ENCODE measurements around the gene CAPN8. TPM values are rescaled to one million over a fixed set of nuclear protein-coding genes. Genes with fewer than 3 reads are reported as not detected.

Gene CAPN8
- total RNA-seq, 1 donor from 2014 or later, result not detected

DNA sequence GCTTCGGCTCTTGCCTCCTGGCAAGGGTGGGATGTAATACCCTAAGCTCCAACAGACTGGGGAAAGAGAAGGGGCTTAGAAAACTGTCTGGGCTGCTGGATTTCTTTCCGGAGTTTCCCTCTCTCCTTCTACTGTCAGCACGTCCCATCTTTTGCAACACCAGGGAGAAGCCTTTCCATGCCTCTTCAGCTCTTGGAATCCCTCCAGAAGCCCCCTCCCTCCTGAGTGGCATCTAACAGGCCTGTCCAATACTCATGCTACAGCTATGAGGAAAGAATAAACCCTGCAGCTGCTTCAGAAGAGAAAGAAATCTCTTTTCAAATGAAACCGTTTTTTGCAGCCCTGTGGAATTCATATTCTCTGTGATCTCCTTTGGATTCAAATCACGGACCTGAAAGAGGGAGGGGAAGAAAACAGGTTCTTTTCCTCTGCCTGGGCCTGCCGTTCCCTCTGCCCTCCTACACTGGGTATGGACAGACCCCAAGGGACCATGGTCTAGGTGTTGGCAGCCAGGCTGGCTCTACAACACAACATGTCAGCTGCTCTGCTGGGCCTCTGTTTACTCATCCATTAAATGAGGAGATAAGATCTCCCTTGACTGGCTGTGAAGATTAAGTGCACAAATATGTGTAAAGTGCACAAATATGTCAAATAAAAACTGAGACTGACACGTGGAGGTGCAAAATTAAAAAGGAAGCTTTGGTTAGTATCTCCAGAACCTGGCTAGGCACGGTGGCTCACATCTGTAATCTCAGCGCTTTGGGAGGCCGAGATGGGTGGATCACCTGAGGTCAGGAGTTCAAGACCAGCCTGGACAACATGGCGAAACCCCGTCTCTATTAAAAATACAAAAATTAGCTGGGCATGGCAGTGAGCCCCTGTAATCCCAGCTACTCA is 40.8 kb upstream of the CAPN8 start:
- FAIRE-seq, result no peak
- peak overlapping the region; percentile 77 for H3K9ac ChIP-seq (ENCODE audit: low read length)
- no peaks in the 10 kb centered on the region for H3K36me3 Mint-ChIP-seq (ENCODE audit: low read depth, unreplicated experiment)
- TF ChIP-seq EZH2 (IDR thresholded peaks at IDR 0.05; ENCODE audit: insufficient read depth, low read length), result no peak
- TF ChIP-seq, protein P1, sequence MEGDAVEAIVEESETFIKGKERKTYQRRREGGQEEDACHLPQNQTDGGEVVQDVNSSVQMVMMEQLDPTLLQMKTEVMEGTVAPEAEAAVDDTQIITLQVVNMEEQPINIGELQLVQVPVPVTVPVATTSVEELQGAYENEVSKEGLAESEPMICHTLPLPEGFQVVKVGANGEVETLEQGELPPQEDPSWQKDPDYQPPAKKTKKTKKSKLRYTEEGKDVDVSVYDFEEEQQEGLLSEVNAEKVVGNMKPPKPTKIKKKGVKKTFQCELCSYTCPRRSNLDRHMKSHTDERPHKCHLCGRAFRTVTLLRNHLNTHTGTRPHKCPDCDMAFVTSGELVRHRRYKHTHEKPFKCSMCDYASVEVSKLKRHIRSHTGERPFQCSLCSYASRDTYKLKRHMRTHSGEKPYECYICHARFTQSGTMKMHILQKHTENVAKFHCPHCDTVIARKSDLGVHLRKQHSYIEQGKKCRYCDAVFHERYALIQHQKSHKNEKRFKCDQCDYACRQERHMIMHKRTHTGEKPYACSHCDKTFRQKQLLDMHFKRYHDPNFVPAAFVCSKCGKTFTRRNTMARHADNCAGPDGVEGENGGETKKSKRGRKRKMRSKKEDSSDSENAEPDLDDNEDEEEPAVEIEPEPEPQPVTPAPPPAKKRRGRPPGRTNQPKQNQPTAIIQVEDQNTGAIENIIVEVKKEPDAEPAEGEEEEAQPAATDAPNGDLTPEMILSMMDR (IDR thresholded peaks at IDR 0.05; ENCODE audit: insufficient read depth, low read depth, low read length), result no peak
- no peaks in the 10 kb centered on the region for H3K27me3 Mint-ChIP-seq (ENCODE audit: low read depth, unreplicated experiment)
- peak overlapping the region; percentile 93 for H3K27ac Mint-ChIP-seq (ENCODE audit: unreplicated experiment)
- H3K4me1 Mint-ChIP-seq (ENCODE audit: low read depth, unreplicated experiment), result peaks cover 60% of the 10 kb centered on the region
- H3K27ac ChIP-seq (ENCODE audit: low read depth, low read length), result peak overlapping the region; percentile 96
- H3K9me3 Mint-ChIP-seq (ENCODE audit: unreplicated experiment), result no peaks in the 10 kb centered on the region
- no peaks in the 10 kb centered on the region for H3K27me3 ChIP-seq (ENCODE audit: insufficient read depth, low read length)
- H2AFZ ChIP-seq (ENCODE audit: low read depth, low read length), result no peak overlapping the region
- H3K4me1 ChIP-seq (ENCODE audit: insufficient read depth, low read length), result peaks cover 69% of the 10 kb centered on the region
- H4K20me1 ChIP-seq (ENCODE audit: insufficient read depth, low read length), result no peaks in the 10 kb centered on the region
- no peaks in the 10 kb centered on the region for H3K9me3 ChIP-seq (ENCODE audit: insufficient read depth, low read depth, low read length)
- H3K4me2 ChIP-seq (ENCODE audit: low read length), result peak overlapping the region; percentile 83
- DNase-seq (ENCODE audit: low read depth), result peak; percentile 84
- H3K4me3 Mint-ChIP-seq (ENCODE audit: unreplicated experiment), result peak overlapping the region; percentile 63
- no peaks in the 10 kb centered on the region for H3K36me3 ChIP-seq (ENCODE audit: insufficient read depth, low read length)
- H3K79me2 ChIP-seq (ENCODE audit: insufficient read depth, low read length), result peaks cover 15% of the 10 kb centered on the region
- H3K4me3 ChIP-seq (ENCODE audit: insufficient read depth, low read depth, low read length), result peak overlapping the region; percentile 36

DNA sequence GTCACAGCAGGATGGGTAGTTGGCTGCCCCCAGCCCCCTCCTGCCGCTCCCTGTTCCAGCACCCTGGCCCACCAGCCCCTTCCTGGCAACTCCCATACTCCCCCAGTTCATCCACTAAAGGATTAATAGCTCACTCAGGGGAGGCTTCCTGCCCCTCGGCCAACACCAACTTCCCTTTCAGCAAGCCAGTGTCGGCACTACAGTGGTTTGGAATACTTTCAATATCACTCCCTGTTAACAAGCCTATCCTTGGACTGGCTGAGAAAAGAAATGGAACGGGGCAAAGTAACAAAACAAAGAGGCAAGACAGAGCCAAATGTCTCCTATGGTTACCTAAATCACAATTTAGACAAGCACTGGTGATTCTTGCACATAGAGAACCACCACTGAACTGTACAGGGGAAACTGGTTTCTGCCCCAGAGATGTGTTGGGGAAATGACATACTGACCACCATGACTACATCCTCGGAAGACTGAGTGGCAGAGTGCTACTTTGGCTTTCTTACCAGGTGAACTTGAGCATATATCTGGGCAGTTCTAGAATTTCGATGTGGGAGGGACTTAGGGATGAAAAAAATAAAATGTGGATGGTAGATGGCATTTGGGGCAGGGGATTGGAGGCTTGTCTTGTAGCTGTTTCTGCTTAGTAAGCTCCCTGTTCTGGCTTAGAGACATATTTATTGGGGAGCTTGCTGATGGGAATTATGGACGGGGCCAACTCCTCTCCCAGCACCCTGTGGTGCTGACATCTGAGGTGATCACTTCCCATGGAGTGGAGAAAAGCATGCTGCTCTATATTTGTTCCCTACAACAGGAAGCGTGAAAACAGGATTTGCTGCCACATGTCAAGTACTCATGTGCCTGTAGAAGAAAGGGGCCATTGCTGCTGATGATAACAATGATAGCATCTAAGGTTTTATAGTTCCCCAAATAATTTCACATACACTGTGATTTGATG is 39.7 kb upstream of the CAPN8 start:
- Histone ChIP-seq H3K36me3 (ENCODE audit: insufficient read depth, low read length) (no peaks in the 10 kb centered on the region), H3K27ac (ENCODE audit: low read depth, low read length) (peak overlapping the region; percentile 96), H3K27me3 (ENCODE audit: insufficient read depth, low read length) (no peaks in the 10 kb centered on the region), H3K4me3 (ENCODE audit: insufficient read depth, low read depth, low read length) (no peak overlapping the region), H3K4me2 (ENCODE audit: low read length) (peak overlapping the region; percentile 83), H3K4me1 (ENCODE audit: insufficient read depth, low read length) (peaks cover 77% of the 10 kb centered on the region), H3K9me3 (ENCODE audit: insufficient read depth, low read depth, low read length) (no peaks in the 10 kb centered on the region), H2AFZ (ENCODE audit: low read depth, low read length) (no peak overlapping the region), H3K9ac (ENCODE audit: low read length) (peak overlapping the region; percentile 77), H3K79me2 (ENCODE audit: insufficient read depth, low read length) (peaks cover 15% of the 10 kb centered on the region), H4K20me1 (ENCODE audit: insufficient read depth, low read length) (no peaks in the 10 kb centered on the region)
- no peaks in the 10 kb centered on the region for H3K36me3 Mint-ChIP-seq (ENCODE audit: low read depth, unreplicated experiment)
- H3K4me3 Mint-ChIP-seq (ENCODE audit: unreplicated experiment), result peak overlapping the region; percentile 63
- peak overlapping the region; percentile 93 for H3K27ac Mint-ChIP-seq (ENCODE audit: unreplicated experiment)
- no peaks in the 10 kb centered on the region for H3K9me3 Mint-ChIP-seq (ENCODE audit: unreplicated experiment)
- H3K27me3 Mint-ChIP-seq (ENCODE audit: low read depth, unreplicated experiment), result no peaks in the 10 kb centered on the region
- peak; percentile 71 for DNase-seq (ENCODE audit: low read depth)
- H3K4me1 Mint-ChIP-seq (ENCODE audit: low read depth, unreplicated experiment), result peaks cover 68% of the 10 kb centered on the region
- no peak for FAIRE-seq
- no peak for TF ChIP-seq EZH2 (IDR thresholded peaks at IDR 0.05; ENCODE audit: insufficient read depth, low read length)
- TF ChIP-seq, protein P1 (IDR thresholded peaks at IDR 0.05; ENCODE audit: insufficient read depth, low read depth, low read length), result no peak
